ENCODE results near the gene RBP7.

RBP7 gene

GRCh38 chr1:10032590-10033358, 35.7 kb downstream of the RBP7 start, which contains the start of gene UBE4B:
UBE4B (plus strand) TSS chr1:10032958; CDS start chr1:10033671, 713 bp downstream.
- DNase-seq, result peak; percentile 98 to 100

- peak in 1 of 2 experiments; percentile 36 for DNase-seq
Observed at GRCh38 chr1:10033359-10033845, 36.4 kb downstream of the RBP7 start.

- DNase-seq, result no peak
Observed at GRCh38 chr1:10042746-10043145, 45.7 kb downstream of the RBP7 start.

- peak; percentile 71 to 92 for DNase-seq
Observed at GRCh38 chr1:10045480-10046355, 48.7 kb downstream of the RBP7 start.

GRCh38 chr1:10046356-10047085, 49.5 kb downstream of the RBP7 start:
- peak; percentile 66 to 69 for DNase-seq

- DNase-seq, result no peak
Observed at GRCh38 chr1:10048601-10049000, 51.6 kb downstream of the RBP7 start.

- peak; percentile 52 to 87 for DNase-seq
Observed at GRCh38 chr1:10050611-10051010, 53.6 kb downstream of the RBP7 start.

- peak; percentile 39 to 80 for DNase-seq
Observed at GRCh38 chr1:10051656-10052055, 54.6 kb downstream of the RBP7 start.

GRCh38 chr1:10052347-10052746, 55.3 kb downstream of the RBP7 start:
- no peak for DNase-seq

- DNase-seq, result no peak
Observed at GRCh38 chr1:10054465-10054864, 57.4 kb downstream of the RBP7 start.

- DNase-seq, result no peak
Observed at GRCh38 chr1:10056599-10056987, 59.6 kb downstream of the RBP7 start.

- DNase-seq, result peak; percentile 19 to 54
Observed at GRCh38 chr1:10057343-10057742, 60.3 kb downstream of the RBP7 start.

- no peak for DNase-seq
Observed at GRCh38 chr1:10057796-10058195, 60.8 kb downstream of the RBP7 start.

GRCh38 chr1:10059342-10059718, 62.3 kb downstream of the RBP7 start:
- DNase-seq, result peak in 1 of 2 experiments; percentile 68

GRCh38 chr1:10060311-10061100, 63.5 kb downstream of the RBP7 start:
- no peak for DNase-seq

- DNase-seq, result no peak
Observed at GRCh38 chr1:10061276-10061675, 64.2 kb downstream of the RBP7 start.

GRCh38 chr1:10063878-10064277, 66.8 kb downstream of the RBP7 start:
- DNase-seq, result no peak

- DNase-seq, result no peak
Observed at GRCh38 chr1:10064416-10065343, 67.7 kb downstream of the RBP7 start.

GRCh38 chr1:10065344-10065685, 68.3 kb downstream of the RBP7 start:
- no peak for DNase-seq

All from NCI-H446 (cell line).